Left ventricle myocardium inferior (tissue), 1 donor: ENCODE results near the gene TNFRSF8. TPM values are rescaled to one million over a fixed set of nuclear protein-coding genes. Genes with fewer than 3 reads are reported as not detected.

Experiments
- DNase-seq: peaks from one replicate; pipeline ENCODE4 v3.0.0-alpha.2; 2020
- H3K27ac ChIP-seq: fragments of 200-600 bp; replicated peaks from 2 replicates; pipeline ENCODE4 v1.8.0; 2021
- H3K27me3 ChIP-seq: fragments of 200-600 bp; 2 replicates; pipeline ENCODE4 v1.8.0; 2021; ENCODE audit warnings: low read depth
- H3K36me3 ChIP-seq: fragments of 200-600 bp; 2 replicates; pipeline ENCODE4 v1.8.0; 2021
- H3K4me1 ChIP-seq: fragments of 200-600 bp; 2 replicates; pipeline ENCODE4 v1.8.0; 2021
- H3K4me3 ChIP-seq: fragments of 200-600 bp; 2 replicates; pipeline ENCODE4 v1.8.0; 2021; ENCODE audit warnings: mild to moderate bottlenecking, moderate library complexity
- H3K9me3 ChIP-seq: fragments of 200-600 bp; replicated peaks from 2 replicates; pipeline ENCODE4 v1.8.0; 2021
- CTCF ChIP-seq: fragments of 200-600 bp; IDR thresholded peaks from 2 replicates; pipeline ENCODE4 v1.8.0; 2021; ENCODE audit warnings: antibody characterized with exemption, mild to moderate bottlenecking, borderline replicate concordance
- intact Hi-C: fragments of 100-400 bp; cut with micrococcal nuclease; formaldehyde crosslinking; loops from one replicate; pipeline ENCODE4 v1.11.0; 2022
- total RNA-seq: library from RNA; stranded (reverse); fragmentation: NEBNext Ultra II Directional; extraction: Animal tissue kit (Norgen Biotek cat#: 25700); gene quantifications from one replicate; pipeline ENCODE4 v1.2.1, GENCODE V29; 2021
- donor health status: DM: no; HTN: yes; CAD: no; lungs with severe emphysema.

The TNFRSF8 gene
- total RNA-seq, 1 donor from 2014 or later, result 0.82 TPM

- Histone ChIP-seq H3K4me1 (peaks cover 23% of the 10 kb centered on the region), H3K27ac (no peak overlapping the region), H3K36me3 (no peaks in the 10 kb centered on the region), H3K4me3 (no peak overlapping the region), H3K9me3 (peaks cover 8% of the 10 kb centered on the region), H3K27me3 (peaks cover 20% of the 10 kb centered on the region)
- TF ChIP-seq CTCF, result no peak
- DNase-seq, result no peak
- intact Hi-C loops, result no loop called here
Observed at GRCh38 chr1:12056331-12056841, 6.7 kb upstream of the TNFRSF8 start.

GRCh38 chr1:12057382-12057781 is 5.7 kb upstream of the TNFRSF8 start:
- H3K9me3 ChIP-seq, result peaks cover 8% of the 10 kb centered on the region
- no peak overlapping the region for H3K27ac ChIP-seq
- no peak overlapping the region for H3K4me3 ChIP-seq
- peaks cover 28% of the 10 kb centered on the region for H3K27me3 ChIP-seq
- H3K36me3 ChIP-seq, result no peaks in the 10 kb centered on the region
- TF ChIP-seq CTCF, result no peak
- no peak for DNase-seq
- intact Hi-C loops, result no loop called here
- peaks cover 13% of the 10 kb centered on the region for H3K4me1 ChIP-seq

DNA sequence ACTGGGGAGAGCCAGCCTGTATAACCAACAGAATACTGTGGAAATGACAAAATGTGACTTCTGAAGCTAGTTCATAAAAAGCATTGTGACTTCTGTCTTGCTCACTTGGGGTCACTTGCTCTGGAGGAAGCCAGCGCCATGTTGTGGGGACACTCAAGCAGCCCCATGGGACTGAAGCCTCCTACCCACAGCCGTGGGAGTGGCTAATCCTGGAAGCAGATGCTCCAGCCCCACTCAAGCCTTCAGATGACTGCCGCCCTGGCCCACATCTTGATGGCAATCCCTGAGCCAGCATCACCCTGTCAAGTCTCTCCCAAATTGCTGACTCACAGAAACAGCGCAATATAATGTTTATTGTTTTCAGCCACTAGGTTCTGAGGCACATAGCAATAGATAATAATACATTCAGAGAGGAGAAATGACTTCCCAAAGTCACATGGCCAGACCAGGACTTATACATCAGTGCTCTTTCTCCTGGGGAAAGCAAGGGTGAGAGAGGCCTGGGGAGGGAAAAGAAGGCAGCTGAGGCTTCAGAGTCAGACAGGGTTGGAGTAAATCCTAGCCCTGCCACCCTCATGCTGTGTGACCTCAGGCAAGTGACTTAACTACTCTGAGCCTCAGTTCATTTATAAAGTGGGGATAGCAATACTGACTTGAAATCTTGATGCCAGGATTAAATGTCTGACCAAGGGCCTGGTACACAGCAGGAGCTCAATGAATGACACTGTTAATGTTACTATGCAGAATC is 5.0 kb upstream of the TNFRSF8 start:
- Histone ChIP-seq H3K27me3 (peaks cover 32% of the 10 kb centered on the region), H3K4me1 (peaks cover 7% of the 10 kb centered on the region), H3K27ac (no peak overlapping the region), H3K4me3 (no peak overlapping the region), H3K36me3 (no peaks in the 10 kb centered on the region), H3K9me3 (peaks cover 8% of the 10 kb centered on the region)
- no peak for DNase-seq
- intact Hi-C loops, result no loop called here
- no peak for TF ChIP-seq CTCF

DNA sequence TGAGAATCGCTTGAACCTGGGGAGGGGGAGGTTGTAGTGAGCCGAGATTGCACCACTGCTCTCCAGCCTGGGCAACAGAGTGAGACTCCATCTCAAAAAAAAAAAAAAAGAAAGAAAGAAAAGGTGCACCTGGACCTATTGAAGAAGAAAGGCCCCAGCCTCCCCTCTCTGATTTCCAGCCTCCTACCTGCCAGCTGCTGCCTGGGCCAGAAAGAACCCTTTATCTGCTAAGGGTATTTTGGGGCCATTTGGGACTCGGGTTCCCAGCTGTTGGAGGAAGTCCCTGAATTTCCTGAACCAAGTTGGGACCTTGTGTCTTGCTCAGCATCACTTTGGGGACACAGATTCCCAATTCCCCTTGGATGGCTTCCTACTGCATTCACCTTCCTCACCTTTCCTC is 3.9 kb upstream of the TNFRSF8 start:
- intact Hi-C loops, result no loop called here

DNA sequence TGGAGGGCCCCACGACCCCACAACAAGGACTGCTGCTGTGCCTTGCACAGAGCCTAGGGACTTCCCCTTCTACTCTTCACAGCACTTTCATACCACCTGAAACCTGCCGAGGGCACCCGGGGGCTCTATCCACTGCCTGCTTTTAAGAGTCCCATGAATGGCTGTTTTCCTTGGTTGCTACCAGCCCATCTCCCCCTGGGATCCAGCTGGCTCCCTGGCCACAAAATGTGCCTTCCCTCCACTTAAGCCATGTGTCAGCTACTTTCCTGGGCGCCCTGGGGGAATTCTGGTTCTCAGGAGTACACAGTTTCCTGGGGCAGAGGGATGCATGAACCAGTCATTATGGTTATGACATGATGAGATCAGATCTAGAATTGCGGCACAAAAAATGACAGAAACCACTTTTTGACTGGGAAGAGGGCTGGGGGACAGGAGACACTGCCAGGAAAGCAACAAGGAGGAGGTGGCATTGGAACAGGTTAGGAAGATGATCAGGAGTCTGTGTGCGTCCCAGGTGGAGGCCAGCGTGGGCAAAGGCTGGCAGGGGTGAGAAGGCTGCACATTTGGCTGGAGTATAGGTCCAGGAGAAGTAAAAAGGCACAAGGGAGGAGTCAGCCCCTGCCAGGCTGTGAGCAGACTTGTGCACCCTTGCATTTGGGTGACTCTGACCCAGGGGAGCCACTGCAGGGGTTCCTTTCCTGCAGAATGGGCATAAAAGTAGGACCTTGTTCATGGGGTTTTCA is 3.2 kb upstream of the TNFRSF8 start:
- TF ChIP-seq CTCF, result no peak
- Histone ChIP-seq H3K27me3 (peaks cover 50% of the 10 kb centered on the region), H3K9me3 (peaks cover 8% of the 10 kb centered on the region), H3K36me3 (no peaks in the 10 kb centered on the region), H3K4me1 (peaks cover 9% of the 10 kb centered on the region), H3K27ac (no peak overlapping the region), H3K4me3 (no peak overlapping the region)
- intact Hi-C loops, result no loop called here
- no peak for DNase-seq

More for the DNA sequence above, 3.9 kb upstream of the TNFRSF8 start:
- peaks cover 9% of the 10 kb centered on the region for H3K4me1 ChIP-seq
- no peak for DNase-seq
- no peak overlapping the region for H3K27ac ChIP-seq
- no peak overlapping the region for H3K4me3 ChIP-seq
- peaks cover 43% of the 10 kb centered on the region for H3K27me3 ChIP-seq
- H3K36me3 ChIP-seq, result no peaks in the 10 kb centered on the region
- TF ChIP-seq CTCF, result no peak
- H3K9me3 ChIP-seq, result peaks cover 8% of the 10 kb centered on the region
